ENCODE data around the gene KCNAB1.

- no peak for TF ChIP-seq CTCF (IDR thresholded peaks at IDR 0.05)
- no peak for TF ChIP-seq POLR2A (IDR thresholded peaks at IDR 0.05)
These were observed 151.8 kb downstream of the KCNAB1 start for GRCh38 chr3:156271995-156272719.
